ENCODE data around the gene UBE2D3.

Gene UBE2D3

DNA sequence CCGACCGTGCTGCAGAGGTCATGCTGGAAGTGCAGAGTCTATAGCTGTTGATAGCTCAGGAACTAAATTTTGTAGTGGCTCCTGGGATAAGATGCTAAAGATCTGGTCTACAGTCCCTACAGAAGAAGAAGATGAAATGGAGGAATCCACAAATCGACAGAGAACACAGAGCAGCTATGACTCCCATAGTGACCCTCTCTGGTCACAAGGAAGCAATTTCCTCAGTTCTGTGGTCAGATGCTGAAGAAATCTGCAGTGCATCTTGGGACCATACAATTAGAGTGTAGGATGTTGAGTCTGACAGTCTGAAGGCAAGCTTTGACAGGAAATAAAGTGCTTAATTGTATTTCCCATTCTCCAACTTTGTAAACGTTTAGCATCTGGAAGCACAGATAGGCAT lies 75.4 kb downstream of the UBE2D3 start:
- H3K27me3 Mint-ChIP-seq: no peaks in the 10 kb centered on the region
- no peaks in the 10 kb centered on the region for H3K9me3 Mint-ChIP-seq
- H3K27ac Mint-ChIP-seq (ENCODE audit: low read depth): no peak overlapping the region
- peaks cover 1% of the 10 kb centered on the region for H3K36me3 Mint-ChIP-seq (ENCODE audit: insufficient read depth)
- DNase-seq (ENCODE audit: low spot score in 2 of 2) (no peak), ATAC-seq (replicated peaks; ENCODE audit: extremely low read depth, poor library complexity, severe bottlenecking) (no peak)
- no peak overlapping the region for H3K4me3 Mint-ChIP-seq
- H3K4me1 Mint-ChIP-seq: peaks cover 13% of the 10 kb centered on the region

All from central memory CD8-positive, alpha-beta T cell (primary cell).